ENCODE data around the gene RAP1GAP2.

DNA sequence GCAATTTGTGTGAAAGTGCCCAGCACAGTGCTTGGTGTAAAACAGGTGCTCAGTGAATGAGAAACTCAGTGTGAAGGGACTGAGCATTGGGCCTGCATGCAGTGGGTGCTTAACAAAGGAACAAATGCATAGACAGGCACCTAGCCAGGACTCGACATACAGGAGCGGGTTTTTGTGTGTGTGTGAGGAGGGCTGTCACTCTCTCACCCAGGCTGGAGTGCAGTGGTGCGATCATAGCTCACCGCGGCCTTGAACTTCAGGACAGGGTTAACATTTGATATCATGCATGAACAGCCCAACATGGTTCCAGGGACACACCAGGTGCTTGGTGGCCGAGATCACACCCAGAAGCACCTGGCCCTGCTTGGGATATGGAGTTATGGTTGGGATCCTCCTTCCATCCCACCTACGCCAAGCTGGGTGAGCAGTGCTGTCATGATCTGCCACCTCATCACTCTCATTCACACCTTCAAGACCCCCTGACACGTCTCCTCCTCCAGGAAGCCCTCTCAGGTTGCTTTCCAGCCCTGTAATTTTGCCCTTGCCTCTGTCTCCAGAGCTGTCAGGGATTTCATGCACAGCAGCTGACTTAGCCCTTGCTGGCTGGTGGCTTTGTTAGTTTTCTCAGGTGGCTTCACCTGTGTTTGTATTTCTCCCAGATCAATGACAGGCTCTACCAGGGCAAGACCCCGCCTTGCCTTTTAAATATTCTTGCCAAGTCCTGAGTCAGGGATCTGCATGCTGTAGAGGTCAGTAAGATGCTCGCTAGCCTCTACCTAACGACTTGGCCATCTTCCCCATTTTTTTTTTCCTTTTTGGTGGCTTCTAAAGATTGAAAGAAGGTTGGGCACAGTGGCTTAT, 200.8 kb downstream of the RAP1GAP2 start:
- TF ChIP-seq POLR2A (IDR thresholded peaks at IDR 0.05), result no peak
- TF ChIP-seq CTCF (IDR thresholded peaks at IDR 0.05), result no peak
